Kidney (tissue), 14 donors: Measurements from ENCODE around the gene PLEKHH1. TPM values are rescaled to one million over a fixed set of nuclear protein-coding genes. Genes with fewer than 3 reads are reported as not detected.

Source experiments
- DNase-seq, 5 donors: peaks; one replicate each; pipeline ENCODE4 v3.0.0-alpha.2; 2013 to 2020
- FAIRE-seq: peaks from 2 replicates; lab custom pipeline; 2012; peaks lifted over from hg19 to GRCh38; lab: Jason Lieb, UNC
- H3K27ac ChIP-seq, 2 donors: one replicate each; pipeline ENCODE4 v1.7.0; 2013; ENCODE audit warnings: low read depth in 2 of 2, low read length in 2 of 2, inconsistent platforms in 1 of 2
- H3K27me3 ChIP-seq: one replicate; pipeline ENCODE4 v1.7.1; 2013; ENCODE audit warnings: low read length, inconsistent platforms; ENCODE audit not compliant: control insufficient read depth, insufficient read depth
- H3K36me3 ChIP-seq, 3 donors: one replicate each; pipeline versions ENCODE4 v1.7.0 to v1.7.1; 2013; ENCODE audit warnings: low read length in 3 of 3, control low read depth in 1 of 3, inconsistent platforms in 1 of 3; ENCODE audit not compliant: insufficient read depth in 3 of 3, control insufficient read depth in 2 of 3
- H3K4me1 ChIP-seq, 3 donors: one replicate each; pipeline versions ENCODE4 v1.7.0 to v1.7.1; 2013; ENCODE audit warnings: low read length in 3 of 3, inconsistent platforms in 1 of 3, low read depth in 1 of 3; ENCODE audit not compliant: control insufficient read depth in 2 of 3, insufficient read depth in 2 of 3
- H3K4me3 ChIP-seq, 3 donors: one replicate each; pipeline versions ENCODE4 v1.7.0 to v1.8.1; 2013; ENCODE audit warnings: low read length in 3 of 3, control low read depth in 1 of 3, inconsistent platforms in 1 of 3
- H3K9ac ChIP-seq, 3 donors: one replicate each; pipeline versions ENCODE4 v1.7.0 to v1.7.1; 2013; ENCODE audit warnings: low read length in 3 of 3, control low read depth in 1 of 3, inconsistent platforms in 1 of 3
- H3K9me3 ChIP-seq, 3 donors: one replicate each; pipeline versions ENCODE4 v1.7.0 to v1.7.1; 2013; ENCODE audit warnings: low read length in 3 of 3, control low read depth in 1 of 3, inconsistent platforms in 1 of 3; ENCODE audit not compliant: control insufficient read depth in 2 of 3, insufficient read depth in 1 of 3
- CTCF ChIP-seq: IDR thresholded peaks from 3 replicates; pipeline ENCODE4 v1.5.1; 2012; ENCODE audit warnings: mild to moderate bottlenecking, moderate library complexity, borderline replicate concordance; ENCODE audit not compliant: insufficient read depth; ENCODE audit errors: extremely low read depth
- intact Hi-C: fragments of 100-400 bp; cut with DNase I; formaldehyde crosslinking; loops from one replicate; pipeline ENCODE4 v1.11.1; 2022
- polyA plus RNA-seq: library from polyadenylated mRNA; stranded (reverse); fragments of 350-450 nt; fragmentation: Illumina TruSeq; extraction: RNeasy Lipid Tissue Mini Kit (QIAGEN cat#74804); gene quantifications from one replicate; pipeline ENCODE4 v1.2.3, GENCODE V29; 2014; ENCODE audit warnings: low read depth, low replicate concordance; ENCODE audit not compliant: insufficient read depth
- total RNA-seq: library from RNA; stranded (reverse); fragmentation: NEBNext Ultra II Directional; extraction: Animal tissue kit (Norgen Biotek cat#: 25700); gene quantifications from one replicate; pipeline ENCODE4 v1.2.1, GENCODE V29; 2021
- donor health status: control.
- donor health status: control.
- donor health status: control.
- donor health status: control.
- donor health status: control.
- donor health status: DM: yes; HTN: yes; CAD: no.
- donor health status: Normal renal cell carcinoma (clear cell type).

PLEKHH1 gene
- total and polyA plus RNA-seq, 2 donors from 2014 or later, result 9.1 to 26.2 TPM

- no peak for TF ChIP-seq CTCF
- Histone ChIP-seq H3K9me3 (no peaks in the 10 kb centered on the region), H3K4me3 (no peak overlapping the region), H3K36me3 (no peaks in the 10 kb centered on the region), H3K4me1 (peaks cover 0 to 1% (median 0%) of the 10 kb centered on the region in 3 donors), H3K27me3 (no peaks in the 10 kb centered on the region), H3K9ac (no peak overlapping the region), H3K27ac (no peak overlapping the region)
- intact Hi-C loops, result no loop called here
- peak in 1 of 5 donors; percentile 26 for DNase-seq
- FAIRE-seq, result no peak
These were observed 18.9 kb downstream of the PLEKHH1 start for GRCh38 chr14:67551940-67552339.

GRCh38 chr14:67553547-67553946 is 20.5 kb downstream of the PLEKHH1 start:
- Histone ChIP-seq H3K27ac (no peak overlapping the region), H3K4me3 (no peak overlapping the region), H3K9ac (no peak overlapping the region), H3K4me1 (peaks cover 0 to 3% (median 0%) of the 10 kb centered on the region in 3 donors), H3K27me3 (no peaks in the 10 kb centered on the region), H3K9me3 (no peaks in the 10 kb centered on the region), H3K36me3 (no peaks in the 10 kb centered on the region)
- TF ChIP-seq CTCF, result no peak
- intact Hi-C loops, result no loop called here
- FAIRE-seq, result no peak
- DNase-seq, result no peak

GRCh38 chr14:67554341-67554740 is 21.3 kb downstream of the PLEKHH1 start:
- no peak overlapping the region for H3K4me3 ChIP-seq
- FAIRE-seq, result no peak
- DNase-seq, result no peak
- no peaks in the 10 kb centered on the region for H3K27me3 ChIP-seq
- intact Hi-C loops, result no loop called here
- H3K27ac ChIP-seq, result no peak overlapping the region
- H3K4me1 ChIP-seq, result peaks cover 0 to 3% (median 0%) of the 10 kb centered on the region in 3 donors
- H3K9me3 ChIP-seq, result no peaks in the 10 kb centered on the region
- H3K36me3 ChIP-seq, result no peaks in the 10 kb centered on the region
- TF ChIP-seq CTCF, result no peak
- H3K9ac ChIP-seq, result no peak overlapping the region

GRCh38 chr14:67555518-67556090 is 22.5 kb downstream of the PLEKHH1 start:
- H3K4me3 ChIP-seq, result no peak overlapping the region
- DNase-seq, result no peak
- FAIRE-seq, result no peak
- H3K9ac ChIP-seq, result no peak overlapping the region
- H3K4me1 ChIP-seq, result peaks cover 0 to 3% (median 0%) of the 10 kb centered on the region in 3 donors
- no peak overlapping the region for H3K27ac ChIP-seq
- no peaks in the 10 kb centered on the region for H3K27me3 ChIP-seq
- TF ChIP-seq CTCF, result no peak
- no peaks in the 10 kb centered on the region for H3K9me3 ChIP-seq
- intact Hi-C loops, result no loop called here
- no peaks in the 10 kb centered on the region for H3K36me3 ChIP-seq
